PC-9 (cell line): Measurements from ENCODE around the gene HLX. TPM values are rescaled to one million over a fixed set of nuclear protein-coding genes. Genes with fewer than 3 reads are reported as not detected.

ENCODE experiments used
- BruUV-seq: library from RNA; stranded (reverse); fragments of 400-500 nt; replicated peaks from 2 replicates; lab custom pipeline; 2021; lab: Mats Ljungman, UMichigan
- CTCF ChIA-PET: fragments of 300-600 bp; sonication (Branson Sonifier 250); formaldehyde crosslinking; loops from one replicate; lab custom pipeline; 2022; ENCODE audit warnings: antibody characterized with exemption; lab: Charles Lee
- POLR2A ChIA-PET: fragments of 300-600 bp; sonication (Branson Sonifier 250); formaldehyde crosslinking; loops from one replicate; lab custom pipeline; 2022; ENCODE audit warnings: antibody characterized with exemption; ENCODE audit not compliant: unreplicated experiment; lab: Charles Lee
- DNase-seq, 2 experiments: peaks; one replicate each; pipeline versions ENCODE4 v3.0.0 to v3.0.0-alpha.2; 2015 to 2022; ENCODE audit warnings: mixed read lengths in 1 of 2
- H2AFZ ChIP-seq: fragments of 200-600 bp; sonication (generic); 2 replicates; pipeline ENCODE4 v1.8.1; 2017; ENCODE audit warnings: antibody characterized with exemption
- H3F3A ChIP-seq: fragments of 200-600 bp; sonication (generic); 2 replicates; pipeline ENCODE4 v1.8.1; 2017; ENCODE audit warnings: antibody characterized with exemption, mild to moderate bottlenecking, low read depth; ENCODE audit not compliant: insufficient read depth
- H3K27ac ChIP-seq: fragments of 200-600 bp; sonication (generic); 2 replicates; pipeline ENCODE4 v1.6.1; 2016; ENCODE audit warnings: mixed run types
- H3K27me3 ChIP-seq: fragments of 200-600 bp; sonication (generic); 2 replicates; pipeline ENCODE4 v1.6.1; 2016; ENCODE audit warnings: low read depth, mixed run types; ENCODE audit not compliant: insufficient read depth
- H3K36me3 ChIP-seq: fragments of 200-600 bp; sonication (generic); 2 replicates; pipeline ENCODE4 v1.6.1; 2016; ENCODE audit warnings: low read depth, mixed run types
- H3K4me1 ChIP-seq: fragments of 200-600 bp; sonication (generic); replicated peaks from 2 replicates; pipeline ENCODE4 v1.6.1; 2016; ENCODE audit warnings: mixed run types; ENCODE audit not compliant: insufficient read depth
- H3K4me2 ChIP-seq: fragments of 200-600 bp; sonication (generic); 2 replicates; pipeline ENCODE4 v1.6.1; 2017; ENCODE audit warnings: mixed run types
- H3K4me3 ChIP-seq: fragments of 200-600 bp; sonication (generic); 2 replicates; pipeline ENCODE4 v1.6.1; 2016; ENCODE audit warnings: mixed run types
- H3K79me2 ChIP-seq: fragments of 200-600 bp; sonication (generic); 2 replicates; pipeline ENCODE4 v1.6.1; 2017; ENCODE audit warnings: low read depth, mixed run types
- H3K9me2 ChIP-seq: fragments of 200-600 bp; sonication (generic); 2 replicates; pipeline ENCODE4 v1.8.1; 2017; ENCODE audit warnings: mild to moderate bottlenecking; ENCODE audit not compliant: insufficient read depth
- H3K9me3 ChIP-seq: fragments of 200-600 bp; sonication (generic); 2 replicates; pipeline ENCODE4 v1.8.1; 2016; ENCODE audit warnings: low read depth; ENCODE audit not compliant: insufficient read depth
- H4K20me1 ChIP-seq: fragments of 200-600 bp; sonication (generic); 2 replicates; pipeline ENCODE4 v1.8.1; 2017; ENCODE audit not compliant: insufficient read depth
- CTCF ChIP-seq: fragments of 200-600 bp; sonication (generic); conservative IDR thresholded peaks from 2 replicates; pipeline ENCODE4 v1.6.1; 2017; ENCODE audit warnings: mixed run types, antibody characterized with exemption, mild to moderate bottlenecking, moderate library complexity
- EZH2 ChIP-seq: fragments of 200-600 bp; sonication (generic); IDR thresholded peaks from 2 replicates; pipeline ENCODE4 v1.8.0; 2017; ENCODE audit warnings: antibody characterized with exemption, low read depth
- intact Hi-C: fragments of 100-400 bp; cut with micrococcal nuclease; formaldehyde crosslinking; loops from one replicate; pipeline ENCODE4 v1.10.0; 2022; ENCODE audit not compliant: unreplicated experiment
- total RNA-seq: library from RNA; stranded (reverse); gene quantifications from 2 replicates; pipeline ENCODE4 v1.2.3, GENCODE V29; 2021

Gene HLX
- total RNA-seq, 1 experiment from 2014 or later: 1.1 TPM

- POLR2A ChIA-PET: no interaction called here
- BruUV-seq: no TSS peak
Measured at GRCh38 chr1:220910021-220910420, 30.8 kb downstream of the HLX start.

GRCh38 chr1:220914283-220915116 lies 35.3 kb downstream of the HLX start:
- DNase-seq: no peak
- BruUV-seq: no TSS peak
- Histone ChIP-seq H3K4me3 (no peak overlapping the region), H3F3A (no peaks in the 10 kb centered on the region), H3K4me2 (no peak overlapping the region), H4K20me1 (no peaks in the 10 kb centered on the region), H3K79me2 (no peaks in the 10 kb centered on the region), H3K9me2 (no peaks in the 10 kb centered on the region), H3K27ac (no peak overlapping the region), H3K4me1 (no peaks in the 10 kb centered on the region), H3K27me3 (no peaks in the 10 kb centered on the region), H3K9me3 (no peaks in the 10 kb centered on the region), H3K36me3 (no peaks in the 10 kb centered on the region), H2AFZ (no peak overlapping the region)
- CTCF ChIA-PET: no interaction called here
- TF ChIP-seq EZH2: no peak
- no peak for TF ChIP-seq CTCF
- intact Hi-C loops: no loop called here
- POLR2A ChIA-PET: no interaction called here

More at GRCh38 chr1:220910021-220910420, 30.8 kb downstream of the HLX start:
- Histone ChIP-seq H3K9me3 (no peaks in the 10 kb centered on the region; the same call in 1 of the 2 replicates), H3K4me1 (peaks cover 22% of the 10 kb centered on the region), H3F3A (peaks cover 11% of the 10 kb centered on the region; the same call in 1 of the 2 replicates), H3K79me2 (no peaks in the 10 kb centered on the region), H3K4me2 (no peak overlapping the region), H3K4me3 (no peak overlapping the region), H3K9me2 (no peaks in the 10 kb centered on the region), H3K27me3 (no peaks in the 10 kb centered on the region), H4K20me1 (no peaks in the 10 kb centered on the region), H2AFZ (no peak overlapping the region), H3K36me3 (no peaks in the 10 kb centered on the region), H3K27ac (no peak overlapping the region)
- CTCF ChIA-PET: no interaction called here
- intact Hi-C loops: no loop called here
- no peak for TF ChIP-seq CTCF
- TF ChIP-seq EZH2: no peak
- DNase-seq: no peak

- Histone ChIP-seq H3K4me2 (no peak overlapping the region), H2AFZ (no peak overlapping the region), H3K27ac (no peak overlapping the region), H3K27me3 (no peaks in the 10 kb centered on the region), H4K20me1 (no peaks in the 10 kb centered on the region), H3K4me3 (no peak overlapping the region), H3K79me2 (no peaks in the 10 kb centered on the region), H3K36me3 (no peaks in the 10 kb centered on the region), H3F3A (no peaks in the 10 kb centered on the region), H3K9me2 (no peaks in the 10 kb centered on the region), H3K4me1 (no peaks in the 10 kb centered on the region), H3K9me3 (no peaks in the 10 kb centered on the region)
- intact Hi-C loops: no loop called here
- ChIA-PET CTCF (no interaction called here), POLR2A (no interaction called here)
- BruUV-seq: no TSS peak
- no peak for DNase-seq
- no peak for TF ChIP-seq CTCF
- TF ChIP-seq EZH2: no peak
Measured at GRCh38 chr1:220915117-220915440, 35.8 kb downstream of the HLX start.
